ENCODE data around the gene KLHDC9.
A peak's percentile ranks its signal among the peaks of the same experiment; 100 is the strongest.
"Not testable (repeated sequence)": the region's sequence is repeated elsewhere in the genome, so short reads cannot be mapped to it uniquely, and the experiment has no call there.

KLHDC9 gene, protein sequence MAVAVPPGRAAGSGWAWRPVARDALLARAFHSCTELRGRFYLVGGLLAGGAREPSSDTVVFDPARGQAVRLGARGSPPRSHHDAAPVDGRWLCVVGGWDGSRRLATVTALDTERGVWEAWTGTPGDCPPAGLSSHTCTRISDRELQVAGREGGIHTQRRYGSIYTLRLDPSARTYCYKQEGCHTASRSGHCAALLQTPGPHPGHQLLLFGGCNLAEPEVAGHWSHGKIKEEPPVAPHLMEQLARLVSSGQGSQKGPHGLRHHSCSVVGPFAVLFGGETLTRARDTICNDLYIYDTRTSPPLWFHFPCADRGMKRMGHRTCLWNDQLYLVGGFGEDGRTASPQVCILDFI

GRCh38 chr1:161098210-161099068 is at the start of gene KLHDC9:
KLHDC9 (plus strand) TSS chr1:161098361; CDS start chr1:161098536, 175 bp downstream.
- DNase-seq = peak; percentile 96

DNA sequence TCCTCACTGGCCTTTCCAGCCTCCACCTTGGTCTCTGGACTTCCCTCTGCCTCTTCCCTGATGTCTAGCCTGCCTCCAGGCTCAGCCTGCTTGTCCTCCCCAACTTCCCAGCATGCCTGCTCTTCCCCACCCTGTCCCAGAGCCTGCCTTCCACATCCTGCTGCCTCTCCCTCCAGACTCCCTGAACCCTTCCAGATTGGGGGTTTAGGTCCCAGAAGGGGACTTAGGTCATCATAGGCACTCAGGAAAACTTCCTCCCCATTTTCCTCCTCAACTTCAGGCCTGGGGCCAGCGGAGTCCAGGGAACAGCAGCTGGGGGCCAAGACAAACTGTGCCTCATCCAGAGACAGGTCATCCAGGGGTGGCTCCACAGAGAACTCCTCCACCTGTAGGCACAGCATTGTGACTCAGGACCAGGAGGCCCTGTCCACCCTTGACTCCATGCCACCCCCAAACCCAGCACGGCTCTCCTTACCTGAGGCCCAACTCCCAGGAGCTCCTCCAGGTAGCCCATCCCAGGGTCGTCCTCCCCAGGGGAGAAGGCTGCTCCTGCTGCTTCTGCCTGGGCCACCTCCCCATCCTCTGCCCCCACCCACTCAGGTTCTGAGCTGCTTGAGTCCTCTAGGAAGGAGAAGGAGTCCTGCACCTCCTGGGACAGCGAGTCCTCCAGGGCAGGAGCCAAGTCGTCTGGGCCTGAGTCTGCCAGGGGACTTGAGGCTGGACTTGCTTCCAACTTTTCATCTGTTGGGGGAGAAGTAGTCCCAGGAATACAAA is 49.0 kb upstream of the KLHDC9 start:
- DNase-seq = no peak

DNA sequence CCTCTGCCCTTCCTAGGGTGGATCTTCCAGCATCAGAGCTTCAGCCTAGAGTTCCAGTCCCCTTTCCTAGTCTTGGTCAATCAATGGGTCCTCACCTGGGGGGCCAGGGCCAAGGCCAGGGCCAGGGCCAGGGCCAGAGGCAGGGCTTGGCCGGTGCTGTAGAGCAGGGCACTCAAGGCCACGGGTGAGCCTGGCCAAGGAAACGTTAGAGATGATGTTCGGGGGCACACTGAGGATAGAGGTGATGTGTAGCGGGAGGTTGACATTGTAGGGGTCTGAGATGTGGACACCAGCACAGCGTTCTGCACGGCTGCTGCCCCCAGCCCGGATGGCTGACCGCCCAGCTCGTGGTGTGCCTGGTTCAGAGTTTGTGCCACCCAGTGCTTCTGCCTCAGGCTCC is 46.9 kb upstream of the KLHDC9 start:
- DNase-seq = no peak

- DNase-seq = no peak
These were observed 45.3 kb upstream of the KLHDC9 start for GRCh38 chr1:161052899-161053298.

DNA sequence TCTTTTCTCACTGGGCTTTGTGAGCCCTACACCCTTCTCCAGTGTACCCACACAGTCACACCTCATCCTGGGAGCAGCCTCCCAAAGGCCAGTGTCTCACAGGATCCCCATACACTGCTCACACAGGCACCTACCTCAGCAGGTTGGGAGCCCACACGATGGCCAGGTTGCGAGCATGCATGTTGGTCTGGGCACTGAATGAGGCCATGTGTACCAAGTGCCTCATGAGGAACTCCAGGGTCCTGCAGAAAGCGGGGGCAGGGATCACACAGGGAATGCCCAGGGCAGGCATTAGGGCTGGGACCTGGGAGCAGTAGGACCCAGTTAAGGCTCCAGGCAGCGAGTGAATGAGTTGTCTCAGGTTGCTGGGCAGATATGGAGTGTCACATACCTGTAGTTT is 43.9 kb upstream of the KLHDC9 start:
- DNase-seq = no peak

- DNase-seq = no peak
These were observed 43.4 kb upstream of the KLHDC9 start for GRCh38 chr1:161054805-161055204.

DNA sequence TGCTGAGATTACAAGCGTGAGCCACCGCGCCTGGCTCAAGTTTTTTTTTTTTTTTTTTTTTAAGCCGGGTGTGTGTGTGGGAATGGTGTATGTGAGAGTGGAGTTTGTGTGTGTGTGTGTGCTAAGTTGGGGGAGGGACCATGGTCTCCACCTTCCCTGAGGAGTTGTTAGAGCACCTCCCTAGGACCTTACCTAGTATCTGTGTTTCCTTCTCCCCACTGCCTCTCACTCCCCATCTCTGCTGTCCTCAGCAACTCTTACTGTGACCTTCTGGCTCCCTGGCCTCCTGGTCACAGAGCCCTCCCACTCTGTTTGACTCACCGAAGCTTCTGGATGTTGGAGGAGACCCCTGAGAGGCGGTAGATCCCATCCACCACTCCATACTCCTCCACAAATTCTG is 38.9 kb upstream of the KLHDC9 start:
- no peak for DNase-seq

DNA sequence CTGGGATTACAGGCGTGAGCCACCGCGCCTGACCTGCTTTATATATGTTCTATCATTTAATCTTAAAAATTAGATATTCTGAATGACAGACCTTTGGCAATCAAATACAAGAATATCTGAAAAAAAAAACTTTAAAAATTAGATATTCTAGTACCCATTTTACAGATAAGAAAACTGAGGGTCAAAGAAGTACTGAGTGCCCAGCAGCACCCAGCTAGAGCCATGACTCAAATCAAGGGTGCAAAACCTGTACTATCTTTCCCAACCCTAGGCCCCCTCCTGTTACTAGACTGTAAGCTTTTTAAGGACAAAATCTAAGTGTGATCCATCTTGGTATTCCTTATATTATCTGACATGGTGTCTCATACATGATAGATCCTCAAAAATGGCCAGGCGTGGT is 36.7 kb upstream of the KLHDC9 start:
- no peak for DNase-seq

DNA sequence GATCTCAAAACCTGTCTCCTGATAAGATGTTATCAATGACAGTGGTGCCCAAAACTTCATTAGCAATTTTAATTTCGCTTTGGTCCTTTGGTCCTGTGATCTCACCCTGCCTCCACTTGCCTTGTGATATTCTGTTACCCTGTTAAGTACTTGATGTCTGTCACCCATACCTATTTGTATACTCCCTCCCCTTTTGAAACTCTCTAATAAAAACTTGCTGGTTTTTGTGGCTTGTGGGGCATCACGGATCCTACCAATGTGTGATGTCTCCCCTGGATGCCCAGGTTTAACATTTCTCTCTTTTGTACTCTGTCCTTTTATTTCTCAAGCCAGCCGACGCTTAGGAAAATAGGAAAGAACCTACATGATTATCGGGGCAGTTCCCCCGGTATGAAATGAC is 34.2 kb upstream of the KLHDC9 start:
- not testable (repeated sequence) for DNase-seq

DNA sequence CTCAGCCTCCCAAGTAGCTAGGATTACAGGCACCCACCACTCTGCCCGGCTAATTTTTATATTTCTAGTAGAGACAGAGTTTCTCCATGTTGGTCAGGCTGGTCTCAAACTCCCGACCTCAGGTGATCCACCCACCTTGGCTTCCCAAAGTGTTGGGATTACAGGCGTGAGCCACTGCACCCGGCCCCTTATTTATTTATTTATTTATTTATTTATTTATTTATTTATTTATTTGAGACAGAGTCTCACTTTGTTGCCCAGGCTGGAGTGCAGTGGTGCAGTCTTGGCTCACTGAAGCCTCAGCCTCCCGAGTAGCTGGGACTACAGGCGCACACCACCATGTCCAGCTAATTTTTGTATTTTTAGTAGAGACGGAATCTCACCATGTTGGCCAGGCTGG is 32.5 kb upstream of the KLHDC9 start:
- DNase-seq = not testable (repeated sequence)

DNA sequence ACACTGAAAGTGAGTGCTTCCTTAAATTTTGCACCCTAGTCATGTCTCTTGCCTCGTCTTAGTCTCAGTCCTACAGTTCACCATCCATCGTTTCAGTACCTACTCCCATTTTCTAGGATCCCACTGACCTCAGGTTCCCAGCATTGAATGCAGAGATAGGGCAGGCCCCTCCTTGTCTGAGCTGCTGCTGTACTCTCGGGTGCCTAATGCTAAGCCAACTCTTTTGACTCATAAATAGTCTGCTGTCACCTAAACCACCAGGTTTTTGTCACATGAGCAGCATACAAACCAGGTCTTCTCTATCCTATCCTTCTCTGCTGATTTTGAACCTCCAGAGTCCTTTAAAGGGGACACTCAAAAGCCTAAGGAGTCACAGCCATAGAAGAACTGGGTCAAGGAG is 31.5 kb upstream of the KLHDC9 start:
- no peak for DNase-seq

GRCh38 chr1:161068306-161069234 is 29.6 kb upstream of the KLHDC9 start:
- no peak for DNase-seq

DNA sequence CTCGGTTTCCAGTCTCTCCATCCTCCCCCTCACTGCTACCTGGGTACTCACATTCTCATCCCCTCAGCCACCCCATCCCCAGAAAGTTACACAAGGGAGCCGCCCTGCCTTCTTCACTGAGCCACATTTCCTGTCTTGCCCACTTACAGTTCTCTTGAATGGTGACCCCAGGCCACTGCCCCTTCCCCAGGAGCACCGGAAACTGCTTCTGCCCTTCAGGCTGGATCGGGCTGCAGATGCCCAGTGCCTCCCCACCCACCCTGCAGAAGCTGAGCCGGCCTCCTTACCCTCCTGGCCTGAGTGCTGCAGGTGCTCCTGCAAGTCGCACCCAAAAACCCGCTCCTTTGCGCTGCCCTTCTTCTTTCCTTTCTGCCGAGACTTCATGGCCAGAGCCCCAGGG is 28.9 kb upstream of the KLHDC9 start:
- DNase-seq = no peak

- DNase-seq = no peak
These were observed 28.4 kb upstream of the KLHDC9 start, which contains the start of gene ARHGAP30 for GRCh38 chr1:161069731-161070270. ARHGAP30 (minus strand) TSS chr1:161069891; CDS start chr1:161069624, 267 bp downstream.

GRCh38 chr1:161070761-161071160 is 27.4 kb upstream of the KLHDC9 start:
- no peak for DNase-seq

DNA sequence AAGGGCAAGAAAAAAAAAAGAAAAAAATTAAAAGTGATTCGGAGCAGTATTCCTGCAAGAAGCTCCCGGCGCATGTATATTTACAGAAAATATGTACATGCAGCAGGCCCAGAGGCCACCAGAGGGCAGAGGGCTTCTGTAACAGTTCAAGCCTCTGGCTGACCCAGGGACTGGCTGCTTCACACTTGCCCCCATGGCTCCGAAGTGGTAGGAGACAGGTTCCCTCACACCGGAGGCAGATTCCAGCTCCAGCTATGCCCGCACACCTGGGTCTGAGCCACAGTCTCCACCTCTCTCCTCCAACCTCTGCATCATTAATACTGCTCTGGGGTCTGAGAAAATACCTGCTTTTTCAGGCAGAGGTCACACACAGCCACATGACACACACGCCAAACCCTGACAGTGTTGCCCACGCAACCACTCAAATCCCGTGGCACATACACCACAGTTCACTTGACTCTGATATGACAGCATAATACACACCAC is 26.2 kb upstream of the KLHDC9 start:
- DNase-seq = no peak

- DNase-seq = no peak
These were observed 25.3 kb upstream of the KLHDC9 start for GRCh38 chr1:161072751-161073449.

DNA sequence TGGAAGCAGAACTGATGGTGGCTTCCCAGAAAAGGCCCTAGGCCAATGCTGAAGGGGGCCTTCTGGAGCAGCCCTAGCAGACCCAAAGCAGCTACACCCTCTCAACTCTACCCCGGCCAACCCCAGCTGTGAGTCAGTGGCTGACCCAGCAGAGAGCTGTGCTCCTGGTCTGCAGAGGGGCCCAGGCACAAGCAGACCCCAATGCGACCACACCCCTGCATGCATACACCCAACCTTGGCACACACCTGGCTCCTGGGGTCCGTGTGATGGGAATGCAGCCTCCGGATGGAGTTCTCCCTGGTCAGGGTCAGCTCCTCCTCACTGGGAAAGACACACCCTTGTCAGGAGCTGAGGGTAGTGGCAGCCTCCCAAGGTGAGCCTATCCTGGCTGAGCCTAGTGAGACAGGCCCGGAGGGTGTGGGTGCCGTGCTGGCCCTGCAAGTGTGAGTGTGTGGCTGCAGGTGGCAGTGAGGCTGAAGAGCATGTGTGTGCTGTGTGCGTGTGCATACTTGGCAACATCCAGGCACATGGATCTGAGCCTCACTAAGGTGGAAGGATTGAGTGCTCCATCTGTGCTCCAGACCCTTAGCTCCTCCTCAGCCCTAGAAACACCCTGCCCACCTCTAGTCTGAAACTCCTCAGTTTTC is 24.6 kb upstream of the KLHDC9 start:
- no peak for DNase-seq

- peak; percentile 2 for DNase-seq
These were observed 23.3 kb upstream of the KLHDC9 start for GRCh38 chr1:161074676-161075368.

DNA sequence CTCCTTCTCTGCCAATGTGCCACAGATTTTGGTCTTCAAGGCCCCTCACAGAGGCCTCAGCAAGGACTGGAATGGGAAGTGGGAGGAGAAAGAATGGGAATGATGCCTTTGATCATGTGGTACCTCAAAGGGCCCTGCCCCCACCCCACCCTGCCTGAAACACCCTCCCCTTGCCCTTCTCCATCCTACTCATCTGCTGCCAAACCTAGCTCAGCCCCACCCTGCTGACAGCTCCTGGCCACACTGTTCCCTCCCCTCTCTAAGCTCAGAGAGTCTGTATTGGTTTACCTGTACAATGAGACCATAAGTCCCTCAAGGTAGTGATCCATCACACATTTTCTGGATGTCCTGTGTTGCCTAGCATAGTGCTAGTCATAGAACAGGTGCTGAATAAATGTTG is 21.8 kb upstream of the KLHDC9 start:
- DNase-seq = no peak
